K562 (cell line): ENCODE measurements around the gene CCDC136. TPM values are rescaled to one million over a fixed set of nuclear protein-coding genes. Genes with fewer than 3 reads are reported as not detected.

Experiments
- ATAC-seq: fragments of 200-7000 bp; cut with Tn5 transposase; 3 replicates; pipeline ENCODE4 v1.9.1; 2020; ENCODE audit warnings: moderate library complexity
- BruUV-seq: library from RNA; stranded (reverse); fragments of 400-500 nt; replicated peaks from 2 replicates; lab custom pipeline; 2021; lab: Mats Ljungman, UMichigan
- CTCF ChIA-PET: fragments of 300-600 bp; formaldehyde crosslinking; extraction: SDS; loops from one replicate; lab custom pipeline; 2021; ENCODE audit warnings: low intra/inter-chr PET ratio; lab: Yijun Ruan, JAX
- POLR2A ChIA-PET: fragments of 300-600, 350-650 bp; sonication (Branson Sonifier 250); formaldehyde crosslinking; extraction: SDS; loops from one replicate; lab custom pipeline; 2021; ENCODE audit warnings: antibody characterized with exemption, inconsistent platforms; lab: Yijun Ruan, JAX
- DNase-seq, 4 experiments: peaks; one replicate each; pipeline versions ENCODE4 v3.0.0 to v3.0.0-alpha.2; 2011 to 2018; ENCODE audit warnings: low spot score in 3 of 4, mixed read lengths in 3 of 4; ENCODE audit errors: extremely low read depth in 1 of 4
- FAIRE-seq: peaks from 2 replicates; lab custom pipeline; 2011; peaks lifted over from hg19 to GRCh38; lab: Jason Lieb, UNC
- H2AFZ ChIP-seq: 2 replicates; pipeline ENCODE4 v1.6.0; 2011; ENCODE audit warnings: low read depth, low read length, control low read depth, inconsistent platforms
- H3K27ac ChIP-seq: fragments of 200-600 bp; 3 replicates; pipeline ENCODE4 v1.8.0; 2011; ENCODE audit warnings: low read depth, mild to moderate bottlenecking, control low read depth, inconsistent platforms, low read length, moderate library complexity, mixed read lengths; ENCODE audit errors: extremely low read depth
- H3K27me3 ChIP-seq, 2 experiments: fragments of 300-600 bp in 1 of 2; 2 replicates in 1 of 2; 3 replicates in 1 of 2; pipeline versions ENCODE4 v1.6.0 to v1.8.0; 2011; ENCODE audit warnings: inconsistent platforms in 2 of 2, low read length in 2 of 2, mild to moderate bottlenecking in 1 of 2, mixed read lengths in 1 of 2, moderate library complexity in 1 of 2; ENCODE audit not compliant: control insufficient read depth in 2 of 2, insufficient read depth in 2 of 2
- H3K36me3 ChIP-seq: fragments of 300-600 bp; 3 replicates; pipeline ENCODE4 v1.8.0; 2011; ENCODE audit warnings: mild to moderate bottlenecking, low read length, inconsistent platforms; ENCODE audit not compliant: control insufficient read depth, insufficient read depth
- H3K4me1 ChIP-seq, 2 experiments: fragments of 200-600 bp in 1 of 2; replicated peaks in 1 of 2; 2 replicates in 1 of 2; 3 replicates in 1 of 2; pipeline versions ENCODE4 v1.5.1 to v1.8.0; 2011; ENCODE audit warnings: inconsistent platforms in 2 of 2, low read length in 2 of 2, mild to moderate bottlenecking in 1 of 2, mixed read lengths in 1 of 2, moderate library complexity in 1 of 2; ENCODE audit not compliant: control insufficient read depth in 2 of 2, insufficient read depth in 2 of 2
- H3K4me2 ChIP-seq: 2 replicates; pipeline ENCODE4 v1.6.1; 2011; ENCODE audit warnings: low read length, control low read depth, inconsistent platforms, mixed read lengths; ENCODE audit not compliant: insufficient read depth
- H3K4me3 ChIP-seq: fragments of 200-600 bp; sonication (generic), shearing (Covaris generic); 2 replicates; pipeline ENCODE4 v1.5.1; 2016; ENCODE audit warnings: control low read depth, inconsistent platforms
- H3K79me2 ChIP-seq: fragments of 200-600 bp; 3 replicates; pipeline ENCODE4 v1.8.0; 2011; ENCODE audit warnings: low read length, inconsistent platforms; ENCODE audit not compliant: control insufficient read depth, insufficient read depth
- H3K9ac ChIP-seq, 2 experiments: 2 replicates each; pipeline versions ENCODE4 v1.6.0 to v1.6.1; 2011; ENCODE audit warnings: low read depth in 2 of 2, low read length in 2 of 2, control low read depth in 1 of 2, inconsistent platforms in 1 of 2, mild to moderate bottlenecking in 1 of 2, mixed read lengths in 1 of 2; ENCODE audit not compliant: insufficient read depth in 1 of 2
- H3K9me1 ChIP-seq: one replicate; pipeline ENCODE4 v1.6.0; 2011; ENCODE audit warnings: inconsistent platforms, mild to moderate bottlenecking, low read length, moderate library complexity; ENCODE audit not compliant: control insufficient read depth, insufficient read depth
- H3K9me3 ChIP-seq: replicated peaks from 2 replicates; pipeline ENCODE4 v1.5.1; 2011; ENCODE audit warnings: low read depth, low read length, inconsistent platforms; ENCODE audit not compliant: control insufficient read depth, insufficient read depth
- H4K20me1 ChIP-seq: replicated peaks from 2 replicates; pipeline ENCODE4 v1.6.1; 2011; ENCODE audit warnings: low read length, inconsistent platforms, mixed read lengths; ENCODE audit not compliant: control insufficient read depth, insufficient read depth
- ATF7 ChIP-seq: fragments of 450-650 bp; IDR thresholded peaks from 2 replicates; pipeline ENCODE4 v1.7.1; 2014; ENCODE audit warnings: mild to moderate bottlenecking, moderate library complexity
- BCL6 ChIP-seq: fragments of 250-450 bp; sonication (Bioruptor Pico); IDR thresholded peaks from 2 replicates; pipeline ENCODE4 v1.4.0; 2020
- HMGN3 ChIP-seq: IDR thresholded peaks from 2 replicates; pipeline ENCODE4 v1.6.1; 2011; ENCODE audit warnings: borderline replicate concordance, low read depth, mild to moderate bottlenecking, mixed read lengths, low read length; ENCODE audit not compliant: insufficient read length; ENCODE audit errors: extremely low read depth
- SMAD2 ChIP-seq: fragments of 150-350 bp; IDR thresholded peaks from 2 replicates; pipeline ENCODE4 v1.6.1; 2014; ENCODE audit warnings: low read depth, mild to moderate bottlenecking, low read length
- TOE1 ChIP-seq, 2 experiments: fragments of 450-650 bp in 1 of 2; sonication (generic) in 1 of 2; formaldehyde crosslinking in 1 of 2; IDR thresholded peaks; 2 replicates each; pipeline versions ENCODE4 v1.7.1 to v1.8.0; 2016 to 2022; ENCODE audit warnings: borderline replicate concordance in 2 of 2, mild to moderate bottlenecking in 2 of 2, antibody characterized with exemption in 1 of 2, inconsistent platforms in 1 of 2, low read depth in 1 of 2, missing genetic modification reagents in 1 of 2, moderate library complexity in 1 of 2
- ZNF232 ChIP-seq: sonication (generic); formaldehyde crosslinking; IDR thresholded peaks from 2 replicates; pipeline ENCODE4 v1.8.0; 2022; ENCODE audit warnings: mild to moderate bottlenecking, missing genetic modification reagents
- ZNF311 ChIP-seq: fragments of 250-450 bp; sonication (Bioruptor Pico); IDR thresholded peaks from 2 replicates; pipeline ENCODE4 v1.4.0; 2020; ENCODE audit warnings: mild to moderate bottlenecking, moderate library complexity
- ZNF707 ChIP-seq: fragments of 250-450 bp; sonication (Bioruptor Pico); conservative IDR thresholded peaks from 2 replicates; pipeline ENCODE4 v1.8.0; 2022; ENCODE audit warnings: inconsistent platforms, mild to moderate bottlenecking, moderate library complexity
- WGBS: fragments of 100-300 bp; shearing (Covaris generic); methylation state at CpG from one replicate; pipeline ENCODE4 v1.1.6; 2016; ENCODE audit warnings: low coverage, mixed read lengths; ENCODE audit not compliant: insufficient coverage; ENCODE audit errors: missing lambda C conversion rate; 5-methylcytosine and 5-hydroxymethylcytosine counted together
- in situ Hi-C: fragments of 300-500 bp; cut with MboI; formaldehyde crosslinking; loops from 4 replicates; pipeline ENCODE4 v1.15.0; 2018; ENCODE audit warnings: inconsistent platforms, mixed read lengths
- intact Hi-C: fragments of 100-400 bp; cut with micrococcal nuclease; formaldehyde crosslinking; loops from 2 replicates; pipeline ENCODE4 v1.14.2; 2022
- polyA plus RNA-seq, 8 experiments: library from polyadenylated mRNA; depleted of rRNA in 4 of 8; stranded (reverse) in 5 of 8; unstranded in 3 of 8; fragments of >200 nt; fragmentation: Nextera tagmentation in 2 of 8; fragmentation: Illumina TruSeq in 1 of 8; extraction: Ambion mirVana in 2 of 8; extraction: Trizol in 1 of 8; gene quantifications; 2 replicates each; pipeline versions ENCODE4 v1.2.1 to v1.2.3, GENCODE V29; 2011 to 2014; ENCODE audit warnings: inconsistent platforms in 1 of 8, missing spikeins in 1 of 8
- total RNA-seq, 7 experiments: library from RNA; depleted of rRNA in 6 of 7; stranded (reverse); fragments of >200 nt in 6 of 7; fragmentation: Illumina TruSeq in 2 of 7; extraction: Trizol in 2 of 7; gene quantifications; 2 replicates each; pipeline versions ENCODE4 v1.2.1 to v1.2.3, GENCODE V29; 2011 to 2021; ENCODE audit warnings: low replicate concordance in 1 of 7
- TF ChIP-seq, protein P1 (sequence below): fragments of 250-450 bp; sonication (Bioruptor Pico); IDR thresholded peaks from 2 replicates; pipeline ENCODE4 v1.4.0; 2020
- TF ChIP-seq, protein P2 (sequence below): fragments of 250-450 bp; sonication (Bioruptor Pico); IDR thresholded peaks from 2 replicates; pipeline ENCODE4 v1.8.0; 2022; ENCODE audit warnings: inconsistent platforms

Gene CCDC136
- total and polyA plus RNA-seq, 9 of the 15 experiments (the other 6 are each of a cell fraction or from before 2014, with no cell fraction given) = 2.4 to 40.8 (median 26.5) TPM

DNA sequence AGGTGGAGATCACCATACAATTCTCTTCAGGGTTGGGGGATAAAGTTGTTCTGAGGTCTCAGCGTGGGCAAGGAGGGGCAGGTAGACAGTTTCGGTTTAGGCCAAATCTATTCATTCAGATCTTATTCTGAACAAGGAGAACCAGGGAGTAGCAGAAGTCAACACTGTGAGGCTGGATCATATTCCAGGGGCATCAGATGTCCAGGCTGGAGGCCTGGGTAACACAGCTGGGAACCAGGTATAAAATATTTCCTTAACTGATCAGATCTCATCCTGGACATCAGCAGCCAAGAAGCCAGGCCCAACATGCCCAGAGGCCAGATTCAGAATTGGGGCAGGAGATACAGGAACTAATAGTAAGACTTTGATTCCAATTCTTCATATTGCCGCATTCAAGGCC is 19.2 kb downstream of the CCDC136 start:
- H3K4me1 ChIP-seq = peaks cover 26 to 30% of the 10 kb centered on the region in 2 experiments; a peak in 4 of 5 replicates
- no peaks in the 10 kb centered on the region for H3K79me2 ChIP-seq
- in situ Hi-C loops = no loop called here
- no peak overlapping the region for H3K9ac ChIP-seq
- ATAC-seq (no peak), DNase-seq (no peak), FAIRE-seq (no peak)
- H3K36me3 ChIP-seq = peaks cover 52% of the 10 kb centered on the region
- peaks cover 6% of the 10 kb centered on the region for H3K9me1 ChIP-seq
- WGBS = 69% methylated on average over 3 of the region's 3 CpGs
- ChIA-PET CTCF (no interaction called here), POLR2A (interaction anchor here (2.0 kb wide), 1 partner anchor 11 kb away, joined by 9 read pairs; no protein-coding TSS in a partner anchor)
- H2AFZ ChIP-seq = no peak overlapping the region
- BruUV-seq = no TSS peak
- H3K9me3 ChIP-seq = no peaks in the 10 kb centered on the region
- no peaks in the 10 kb centered on the region for H3K27me3 ChIP-seq
- TF ChIP-seq HMGN3 (no peak), ZNF232 (CRISPR knock-in tag) (no peak), TOE1 (IDR thresholded peaks at IDR 0.05; ENCODE audit: borderline replicate concordance) (no peak), TOE1 (CRISPR knock-in tag; IDR thresholded peaks at IDR 0.05; ENCODE audit: borderline replicate concordance, low read depth) (no peak), ATF7 (no peak), ZNF311 (no peak), BCL6 (CRISPR knock-in tag) (no peak), ZNF707 (CRISPR knock-in tag) (no peak), SMAD2 (no peak)
- TF ChIP-seq, protein P1, sequence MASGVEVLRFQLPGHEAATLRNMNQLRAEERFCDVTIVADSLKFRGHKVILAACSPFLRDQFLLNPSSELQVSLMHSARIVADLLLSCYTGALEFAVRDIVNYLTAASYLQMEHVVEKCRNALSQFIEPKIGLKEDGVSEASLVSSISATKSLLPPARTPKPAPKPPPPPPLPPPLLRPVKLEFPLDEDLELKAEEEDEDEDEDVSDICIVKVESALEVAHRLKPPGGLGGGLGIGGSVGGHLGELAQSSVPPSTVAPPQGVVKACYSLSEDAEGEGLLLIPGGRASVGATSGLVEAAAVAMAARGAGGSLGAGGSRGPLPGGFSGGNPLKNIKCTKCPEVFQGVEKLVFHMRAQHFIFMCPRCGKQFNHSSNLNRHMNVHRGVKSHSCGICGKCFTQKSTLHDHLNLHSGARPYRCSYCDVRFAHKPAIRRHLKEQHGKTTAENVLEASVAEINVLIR (CRISPR knock-in tag) = no peak
- TF ChIP-seq, protein P2, sequence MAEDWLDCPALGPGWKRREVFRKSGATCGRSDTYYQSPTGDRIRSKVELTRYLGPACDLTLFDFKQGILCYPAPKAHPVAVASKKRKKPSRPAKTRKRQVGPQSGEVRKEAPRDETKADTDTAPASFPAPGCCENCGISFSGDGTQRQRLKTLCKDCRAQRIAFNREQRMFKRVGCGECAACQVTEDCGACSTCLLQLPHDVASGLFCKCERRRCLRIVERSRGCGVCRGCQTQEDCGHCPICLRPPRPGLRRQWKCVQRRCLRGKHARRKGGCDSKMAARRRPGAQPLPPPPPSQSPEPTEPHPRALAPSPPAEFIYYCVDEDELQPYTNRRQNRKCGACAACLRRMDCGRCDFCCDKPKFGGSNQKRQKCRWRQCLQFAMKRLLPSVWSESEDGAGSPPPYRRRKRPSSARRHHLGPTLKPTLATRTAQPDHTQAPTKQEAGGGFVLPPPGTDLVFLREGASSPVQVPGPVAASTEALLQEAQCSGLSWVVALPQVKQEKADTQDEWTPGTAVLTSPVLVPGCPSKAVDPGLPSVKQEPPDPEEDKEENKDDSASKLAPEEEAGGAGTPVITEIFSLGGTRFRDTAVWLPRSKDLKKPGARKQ (CRISPR knock-in tag) = no peak
- intact Hi-C loops = no loop called here
- no peaks in the 10 kb centered on the region for H4K20me1 ChIP-seq
- no peak overlapping the region for H3K4me3 ChIP-seq
- H3K4me2 ChIP-seq = no peak overlapping the region
- H3K27ac ChIP-seq = no peak overlapping the region
